ENCODE results near the gene KDM5B.

DNA sequence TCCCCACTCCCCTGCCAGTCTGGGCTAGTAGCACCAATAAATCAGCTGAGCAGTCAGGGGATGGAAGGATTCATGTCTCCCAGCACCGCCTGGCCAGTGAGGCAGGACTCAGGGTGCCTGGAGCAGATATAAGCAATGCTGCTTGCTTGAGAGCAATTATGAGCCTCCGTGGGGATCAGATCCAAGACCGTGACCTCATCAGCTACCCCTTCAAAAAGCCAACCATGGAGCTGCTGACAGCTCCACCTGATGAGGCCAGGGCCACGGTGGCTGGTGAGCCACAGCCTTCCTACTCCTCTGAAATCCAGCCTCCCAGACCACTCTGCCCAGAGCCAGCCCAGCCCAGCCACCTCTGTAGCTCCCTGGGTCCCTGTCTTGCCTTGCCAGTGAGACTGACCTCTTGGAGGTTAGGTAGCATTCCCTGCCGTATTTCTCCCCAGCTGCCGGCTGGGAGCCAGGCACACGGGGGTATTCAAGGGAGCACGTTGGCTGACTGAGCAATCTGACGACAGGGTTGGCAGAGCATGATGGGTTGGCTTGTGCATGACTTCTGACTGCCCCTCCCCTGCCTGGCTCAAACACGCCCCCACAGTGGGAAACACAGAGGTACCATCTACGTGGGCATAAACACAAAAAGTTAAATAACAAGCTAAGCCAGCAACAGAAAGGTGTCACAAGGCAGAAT is 126.3 kb downstream of the KDM5B start:
- TF ChIP-seq, protein P1, sequence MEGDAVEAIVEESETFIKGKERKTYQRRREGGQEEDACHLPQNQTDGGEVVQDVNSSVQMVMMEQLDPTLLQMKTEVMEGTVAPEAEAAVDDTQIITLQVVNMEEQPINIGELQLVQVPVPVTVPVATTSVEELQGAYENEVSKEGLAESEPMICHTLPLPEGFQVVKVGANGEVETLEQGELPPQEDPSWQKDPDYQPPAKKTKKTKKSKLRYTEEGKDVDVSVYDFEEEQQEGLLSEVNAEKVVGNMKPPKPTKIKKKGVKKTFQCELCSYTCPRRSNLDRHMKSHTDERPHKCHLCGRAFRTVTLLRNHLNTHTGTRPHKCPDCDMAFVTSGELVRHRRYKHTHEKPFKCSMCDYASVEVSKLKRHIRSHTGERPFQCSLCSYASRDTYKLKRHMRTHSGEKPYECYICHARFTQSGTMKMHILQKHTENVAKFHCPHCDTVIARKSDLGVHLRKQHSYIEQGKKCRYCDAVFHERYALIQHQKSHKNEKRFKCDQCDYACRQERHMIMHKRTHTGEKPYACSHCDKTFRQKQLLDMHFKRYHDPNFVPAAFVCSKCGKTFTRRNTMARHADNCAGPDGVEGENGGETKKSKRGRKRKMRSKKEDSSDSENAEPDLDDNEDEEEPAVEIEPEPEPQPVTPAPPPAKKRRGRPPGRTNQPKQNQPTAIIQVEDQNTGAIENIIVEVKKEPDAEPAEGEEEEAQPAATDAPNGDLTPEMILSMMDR (IDR thresholded peaks at IDR 0.05) = no peak
- TF ChIP-seq POLR2A (IDR thresholded peaks at IDR 0.05) = no peak

Measured in ovary (tissue), 3 donors.